ENCODE data around the gene TUBB6.

TUBB6 gene

DNA sequence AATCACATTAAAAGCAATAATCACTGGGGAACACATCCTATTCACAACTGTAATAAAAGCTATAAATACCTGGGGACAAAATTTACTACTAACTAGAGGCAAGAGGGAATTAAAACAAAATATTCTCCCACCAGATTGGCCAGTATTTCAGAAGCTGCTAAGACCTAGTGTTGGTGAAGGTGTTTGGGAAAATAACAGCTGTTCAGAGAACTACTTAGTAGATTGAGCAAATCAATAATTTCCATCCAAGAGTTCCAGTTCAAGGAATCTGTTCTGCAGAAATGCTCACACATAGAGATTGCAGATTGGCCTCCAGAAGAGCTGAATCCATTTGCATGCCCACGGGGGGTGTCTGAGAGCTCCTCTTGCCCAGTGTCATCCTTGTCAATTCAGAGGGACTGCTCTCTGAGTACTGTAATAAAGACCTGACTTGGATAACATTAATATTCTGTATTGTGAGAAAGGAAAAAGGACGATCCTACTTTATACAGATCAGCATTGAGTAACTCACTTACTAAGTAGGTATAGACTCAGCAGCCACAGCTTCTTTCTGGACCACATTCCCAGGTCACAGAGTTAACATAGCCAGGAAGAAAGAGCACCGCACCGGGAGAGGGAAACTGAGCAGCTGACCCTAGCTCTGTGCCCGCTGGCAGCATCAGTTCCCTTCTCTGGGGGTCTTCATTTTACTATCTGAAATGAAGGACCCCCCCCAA, 5.6 kb downstream of the TUBB6 start:
- H3K36me3 ChIP-seq (ENCODE audit: low read depth): peaks cover 100% of the 10 kb centered on the region
- peaks cover 15% of the 10 kb centered on the region for H3K4me1 ChIP-seq (ENCODE audit: insufficient read depth, poor library complexity, severe bottlenecking)
- H3K27me3 ChIP-seq (ENCODE audit: insufficient read depth, poor library complexity, severe bottlenecking): no peaks in the 10 kb centered on the region
- DNase-seq (ENCODE audit: low spot score) (no peak), ATAC-seq (ENCODE audit: low read depth) (0 out of 3 replicates have a peak, but pooled peaks have one; percentile 3)
- no peak overlapping the region for H3K27ac ChIP-seq (ENCODE audit: poor library complexity, severe bottlenecking)
- H3K9me3 ChIP-seq (ENCODE audit: severe bottlenecking): peaks cover 10% of the 10 kb centered on the region
- TF ChIP-seq, protein P1, sequence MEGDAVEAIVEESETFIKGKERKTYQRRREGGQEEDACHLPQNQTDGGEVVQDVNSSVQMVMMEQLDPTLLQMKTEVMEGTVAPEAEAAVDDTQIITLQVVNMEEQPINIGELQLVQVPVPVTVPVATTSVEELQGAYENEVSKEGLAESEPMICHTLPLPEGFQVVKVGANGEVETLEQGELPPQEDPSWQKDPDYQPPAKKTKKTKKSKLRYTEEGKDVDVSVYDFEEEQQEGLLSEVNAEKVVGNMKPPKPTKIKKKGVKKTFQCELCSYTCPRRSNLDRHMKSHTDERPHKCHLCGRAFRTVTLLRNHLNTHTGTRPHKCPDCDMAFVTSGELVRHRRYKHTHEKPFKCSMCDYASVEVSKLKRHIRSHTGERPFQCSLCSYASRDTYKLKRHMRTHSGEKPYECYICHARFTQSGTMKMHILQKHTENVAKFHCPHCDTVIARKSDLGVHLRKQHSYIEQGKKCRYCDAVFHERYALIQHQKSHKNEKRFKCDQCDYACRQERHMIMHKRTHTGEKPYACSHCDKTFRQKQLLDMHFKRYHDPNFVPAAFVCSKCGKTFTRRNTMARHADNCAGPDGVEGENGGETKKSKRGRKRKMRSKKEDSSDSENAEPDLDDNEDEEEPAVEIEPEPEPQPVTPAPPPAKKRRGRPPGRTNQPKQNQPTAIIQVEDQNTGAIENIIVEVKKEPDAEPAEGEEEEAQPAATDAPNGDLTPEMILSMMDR (IDR thresholded peaks at IDR 0.05; ENCODE audit: poor library complexity, severe bottlenecking): no peak
- no peak overlapping the region for H3K4me3 ChIP-seq (ENCODE audit: severe bottlenecking)

DNA sequence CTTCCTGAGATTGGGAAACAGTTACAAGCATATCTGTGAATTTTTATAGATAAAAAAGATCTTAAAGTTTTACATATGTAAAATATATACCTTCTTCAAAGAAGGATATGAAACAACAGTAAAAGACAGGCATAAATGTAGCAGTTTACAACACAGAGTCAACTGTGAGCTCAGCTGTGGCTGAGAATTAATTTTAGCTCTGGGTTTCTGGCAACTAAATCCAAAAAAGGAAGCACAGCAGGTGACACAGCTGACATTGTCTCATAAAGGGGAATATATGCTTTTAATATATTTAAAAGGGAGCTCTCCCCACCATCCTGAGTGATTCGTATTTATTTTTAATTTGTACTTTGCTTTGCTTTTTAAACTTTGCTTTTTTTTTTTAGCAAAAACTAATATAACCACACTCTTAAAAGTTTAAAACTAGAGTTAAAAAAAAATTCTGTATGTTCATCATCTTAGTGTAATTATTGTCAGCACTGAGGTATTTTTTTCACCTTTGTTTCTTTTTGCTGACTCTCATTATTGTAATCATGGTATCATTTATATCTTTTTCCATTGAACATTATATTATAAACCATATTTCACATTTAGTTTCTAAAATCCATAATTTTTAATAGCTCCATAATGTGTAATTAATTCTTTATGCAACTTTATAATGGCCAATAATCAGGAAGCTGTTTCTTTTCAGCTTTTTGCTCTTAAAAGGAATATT, 6.7 kb downstream of the TUBB6 start:
- H3K36me3 ChIP-seq (ENCODE audit: low read depth): peaks cover 98% of the 10 kb centered on the region
- peaks cover 10% of the 10 kb centered on the region for H3K9me3 ChIP-seq (ENCODE audit: severe bottlenecking)
- peaks cover 15% of the 10 kb centered on the region for H3K4me1 ChIP-seq (ENCODE audit: insufficient read depth, poor library complexity, severe bottlenecking)
- TF ChIP-seq, protein P1 (IDR thresholded peaks at IDR 0.05; ENCODE audit: poor library complexity, severe bottlenecking): no peak
- H3K4me3 ChIP-seq (ENCODE audit: severe bottlenecking): no peak overlapping the region
- ATAC-seq (ENCODE audit: low read depth): no peak
- no peak overlapping the region for H3K27ac ChIP-seq (ENCODE audit: poor library complexity, severe bottlenecking)
- no peaks in the 10 kb centered on the region for H3K27me3 ChIP-seq (ENCODE audit: insufficient read depth, poor library complexity, severe bottlenecking)
- no peak for DNase-seq (ENCODE audit: low spot score)

DNA sequence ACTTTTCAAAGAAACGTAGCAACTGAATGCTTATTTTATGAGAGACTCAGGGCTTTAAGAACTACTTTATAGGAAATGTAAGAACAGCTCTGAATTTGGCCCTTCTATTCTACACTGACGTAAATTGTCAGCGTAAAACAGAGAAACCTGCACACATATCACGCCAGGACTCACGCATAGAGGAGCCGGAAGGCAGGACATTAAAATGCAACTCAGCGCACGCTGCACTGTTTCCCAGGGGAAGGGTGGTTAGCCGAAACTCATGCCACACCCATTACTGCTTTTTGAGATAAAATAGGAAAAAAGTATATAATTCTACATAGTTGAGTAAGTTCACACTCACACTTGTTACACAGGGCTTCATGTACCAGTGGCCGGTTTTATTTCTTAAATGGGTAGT, 7.4 kb downstream of the TUBB6 start:
- no peak overlapping the region for H3K27ac ChIP-seq (ENCODE audit: poor library complexity, severe bottlenecking)
- H3K4me1 ChIP-seq (ENCODE audit: insufficient read depth, poor library complexity, severe bottlenecking): peaks cover 13% of the 10 kb centered on the region
- DNase-seq (ENCODE audit: low spot score) (no peak), ATAC-seq (ENCODE audit: low read depth) (no peak)
- H3K9me3 ChIP-seq (ENCODE audit: severe bottlenecking): peaks cover 10% of the 10 kb centered on the region
- H3K27me3 ChIP-seq (ENCODE audit: insufficient read depth, poor library complexity, severe bottlenecking): no peaks in the 10 kb centered on the region
- peaks cover 98% of the 10 kb centered on the region for H3K36me3 ChIP-seq (ENCODE audit: low read depth)
- no peak overlapping the region for H3K4me3 ChIP-seq (ENCODE audit: severe bottlenecking)
- TF ChIP-seq, protein P1 (IDR thresholded peaks at IDR 0.05; ENCODE audit: poor library complexity, severe bottlenecking): no peak

DNA sequence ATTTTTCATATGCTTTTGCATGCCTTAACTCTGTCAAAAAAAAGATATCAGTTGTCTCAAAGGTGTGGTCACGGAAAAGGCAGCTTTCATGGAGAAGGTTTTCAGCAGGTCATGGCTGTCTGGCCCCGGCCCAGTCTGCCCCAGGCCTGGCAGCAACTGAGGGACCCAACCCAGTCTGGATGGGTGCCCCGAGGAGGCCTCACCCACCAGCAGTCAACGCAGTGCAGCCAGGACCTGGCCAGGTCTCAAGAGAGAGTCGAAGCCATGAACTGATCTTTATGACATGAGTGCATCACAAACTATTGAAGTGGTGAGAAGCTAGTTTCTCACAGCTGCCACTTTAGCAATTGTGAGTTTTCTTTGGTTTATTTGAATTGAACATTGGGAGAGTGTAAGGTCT, 7.9 kb downstream of the TUBB6 start:
- Histone ChIP-seq H3K27me3 (ENCODE audit: insufficient read depth, poor library complexity, severe bottlenecking) (no peaks in the 10 kb centered on the region), H3K4me3 (ENCODE audit: severe bottlenecking) (no peak overlapping the region), H3K36me3 (ENCODE audit: low read depth) (peaks cover 98% of the 10 kb centered on the region), H3K4me1 (ENCODE audit: insufficient read depth, poor library complexity, severe bottlenecking) (peaks cover 13% of the 10 kb centered on the region), H3K27ac (ENCODE audit: poor library complexity, severe bottlenecking) (no peak overlapping the region), H3K9me3 (ENCODE audit: severe bottlenecking) (peaks cover 10% of the 10 kb centered on the region)
- DNase-seq (ENCODE audit: low spot score) (no peak), ATAC-seq (ENCODE audit: low read depth) (peak; percentile 24; the same call in 2 of the 3 replicates)
- TF ChIP-seq, protein P1 (IDR thresholded peaks at IDR 0.05; ENCODE audit: poor library complexity, severe bottlenecking): no peak

All from RWPE2 (cell line).